Measurements from ENCODE around the gene DCLK2.

The DCLK2 gene

GRCh38 chr4:150078041-150078578 lies at the start of gene DCLK2:
Gene DCLK2, plus strand, starts transcription at chr4:150078445. Its CDS starts 583 bp downstream, at chr4:150079028.
- DNase-seq = no peak

GRCh38 chr4:150032541-150032940 lies 45.7 kb upstream of the DCLK2 start:
- no peak for DNase-seq

GRCh38 chr4:150033081-150033480 lies 45.2 kb upstream of the DCLK2 start:
- no peak for DNase-seq

GRCh38 chr4:150033901-150034300 lies 44.3 kb upstream of the DCLK2 start:
- DNase-seq = no peak

GRCh38 chr4:150037251-150037856 lies 40.9 kb upstream of the DCLK2 start:
- DNase-seq = no peak

- no peak for DNase-seq
Observed at GRCh38 chr4:150038335-150039076, 39.7 kb upstream of the DCLK2 start.

GRCh38 chr4:150039274-150040127 lies 38.7 kb upstream of the DCLK2 start:
- DNase-seq = no peak

- DNase-seq = no peak
Observed at GRCh38 chr4:150044517-150044916, 33.7 kb upstream of the DCLK2 start.

- DNase-seq = no peak
Observed at GRCh38 chr4:150045410-150045809, 32.8 kb upstream of the DCLK2 start.

GRCh38 chr4:150046728-150047217 lies 31.5 kb upstream of the DCLK2 start:
- DNase-seq = no peak

- no peak for DNase-seq
Observed at GRCh38 chr4:150047546-150047945, 30.7 kb upstream of the DCLK2 start.

- DNase-seq = no peak
Observed at GRCh38 chr4:150049682-150050081, 28.6 kb upstream of the DCLK2 start.

- no peak for DNase-seq
Observed at GRCh38 chr4:150050566-150050965, 27.7 kb upstream of the DCLK2 start.

- no peak for DNase-seq
Observed at GRCh38 chr4:150051111-150051510, 27.1 kb upstream of the DCLK2 start.

- DNase-seq = no peak
Observed at GRCh38 chr4:150055467-150055866, 22.8 kb upstream of the DCLK2 start.

GRCh38 chr4:150056569-150056968 lies 21.7 kb upstream of the DCLK2 start:
- DNase-seq = no peak

GRCh38 chr4:150061086-150061776 lies 17.0 kb upstream of the DCLK2 start:
- DNase-seq = no peak

- DNase-seq = no peak
Observed at GRCh38 chr4:150063128-150063527, 15.1 kb upstream of the DCLK2 start.

- no peak for DNase-seq
Observed at GRCh38 chr4:150065740-150066139, 12.5 kb upstream of the DCLK2 start.

GRCh38 chr4:150067859-150068258 lies 10.4 kb upstream of the DCLK2 start:
- DNase-seq = no peak

GRCh38 chr4:150068300-150068960 lies 9.8 kb upstream of the DCLK2 start:
- DNase-seq = no peak

- no peak for DNase-seq
Observed at GRCh38 chr4:150069353-150069752, 8.9 kb upstream of the DCLK2 start.

Measured in CD4-positive, alpha-beta T cell treated with Interleukin-4 for 4 hours (primary cell).